Measurements from ENCODE around the gene P4HB.

Gene P4HB

GRCh38 chr17:81807210-81807719, 53.1 kb downstream of the P4HB start:
- no peak for DNase-seq

DNA sequence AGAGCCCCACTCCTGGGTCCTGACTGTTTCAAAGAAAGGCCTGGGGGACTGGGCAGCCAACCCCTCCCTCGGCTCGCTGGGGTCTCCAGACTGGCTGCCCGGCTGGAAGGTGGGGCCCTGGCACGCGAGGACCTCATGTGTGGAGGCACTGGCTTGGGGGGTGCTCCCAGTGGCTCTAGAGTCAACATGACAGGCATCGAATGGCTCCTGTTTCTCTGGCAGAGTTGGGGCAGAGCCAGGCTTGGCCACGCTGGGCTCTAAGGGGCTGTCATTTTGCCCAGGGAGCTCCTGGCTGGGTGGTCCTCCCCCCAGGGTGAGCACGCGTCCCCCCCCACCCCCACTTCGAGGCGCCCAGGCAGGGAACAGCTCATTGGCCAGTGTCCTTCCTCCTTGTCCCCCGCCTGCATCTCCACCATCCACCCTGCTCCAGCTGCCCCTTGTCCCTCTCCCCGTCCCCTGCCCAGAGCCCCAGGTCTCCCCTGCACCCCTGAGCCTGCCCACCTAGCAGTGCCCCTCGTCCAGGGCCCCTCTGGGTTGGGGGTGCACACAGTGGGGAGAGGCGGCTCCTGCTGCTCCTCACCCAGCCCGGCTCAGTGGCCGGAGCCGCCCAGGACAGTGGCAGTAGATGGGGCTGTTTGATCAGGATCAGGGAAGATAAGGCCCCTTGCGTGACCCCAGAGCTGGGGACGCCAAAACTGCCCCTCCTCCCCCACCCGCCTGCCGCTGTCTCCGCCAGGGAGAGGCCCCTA, 53.7 kb downstream of the P4HB start:
- DNase-seq, result no peak

DNA sequence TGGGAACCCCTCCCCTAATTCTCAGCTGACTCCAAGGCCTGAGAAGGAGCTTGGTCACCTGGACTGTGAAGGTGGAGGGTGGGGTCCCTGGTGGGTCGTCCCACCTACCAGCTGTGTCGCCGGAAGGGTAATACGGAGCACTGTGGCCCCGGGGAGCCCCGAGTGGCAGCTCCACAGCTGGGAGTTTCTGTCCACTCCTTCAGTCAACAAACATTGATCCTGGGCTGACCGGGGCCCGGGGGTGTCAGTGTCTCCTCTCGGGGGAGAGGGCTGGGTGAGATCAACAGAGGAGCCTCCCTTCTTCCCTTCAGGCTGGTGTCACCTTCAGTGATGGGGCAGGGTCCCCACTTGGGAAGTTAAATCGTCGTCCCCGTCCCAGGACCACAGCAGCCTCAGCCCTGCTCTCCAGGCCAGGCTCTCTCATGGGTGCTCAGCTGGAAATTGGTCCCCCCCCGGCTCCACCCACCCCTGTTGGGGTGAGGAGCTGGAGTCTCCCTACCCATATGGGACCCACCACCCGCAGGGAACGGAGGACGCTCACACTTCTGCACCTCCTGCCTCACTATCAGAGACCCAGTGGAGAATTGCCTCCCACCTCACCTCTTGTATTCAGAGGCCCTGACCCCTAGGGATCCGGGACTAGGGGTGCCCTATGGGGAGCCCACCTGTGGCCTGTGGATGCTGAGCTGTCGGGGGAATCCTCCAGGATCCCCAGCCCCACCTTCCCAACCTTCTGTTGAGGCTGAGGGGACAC, 54.5 kb downstream of the P4HB start:
- no peak for DNase-seq

DNA sequence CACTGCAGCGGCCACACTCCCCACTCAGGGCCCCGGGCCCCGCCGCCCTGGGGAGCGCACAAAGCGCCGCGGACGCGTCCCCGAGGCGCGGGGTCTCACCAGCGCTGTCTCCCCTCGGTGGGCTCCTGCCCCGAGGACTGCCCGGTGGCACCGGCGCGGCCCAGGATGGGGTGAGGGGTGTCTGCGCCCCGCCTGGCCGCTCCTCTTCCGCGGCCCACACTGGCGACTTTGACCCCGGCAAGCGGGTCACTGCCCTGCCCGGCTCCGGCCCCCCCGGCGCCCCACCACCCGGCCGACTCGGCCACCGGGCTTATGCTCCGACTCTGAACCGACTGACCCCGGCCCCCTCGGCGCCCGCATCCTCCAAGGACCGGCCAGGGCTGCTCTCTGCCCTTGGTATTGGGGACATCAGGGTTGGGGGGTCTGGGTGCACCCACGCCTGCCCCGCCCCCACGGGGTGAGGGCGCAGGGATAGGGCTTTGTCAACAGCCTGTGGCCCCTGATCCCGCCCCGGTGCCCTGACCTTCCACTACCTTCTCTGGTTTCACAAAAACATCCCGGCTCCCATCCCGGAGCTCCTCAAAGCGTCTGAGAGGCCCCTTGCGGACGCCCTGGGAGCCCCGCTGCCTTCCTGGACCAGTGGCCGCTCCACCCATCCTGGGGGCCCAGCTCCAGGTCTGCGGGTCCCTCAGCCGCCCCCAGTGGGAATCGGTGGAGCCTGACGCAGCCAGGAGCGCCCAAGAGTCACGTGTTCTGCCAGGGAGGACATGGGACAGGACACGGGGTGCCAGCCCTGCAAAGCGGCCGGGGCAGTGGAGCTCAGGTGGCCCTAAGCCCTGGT, 55.6 kb downstream of the P4HB start:
- DNase-seq, result no peak

GRCh38 chr17:81803728-81804558, 56.4 kb downstream of the P4HB start, which contains the start of gene GCGR:
TSS of gene GCGR (plus strand) at chr17:81804150. CDS start at chr17:81809019, 4,869 bp downstream.
- DNase-seq, result no peak

DNA sequence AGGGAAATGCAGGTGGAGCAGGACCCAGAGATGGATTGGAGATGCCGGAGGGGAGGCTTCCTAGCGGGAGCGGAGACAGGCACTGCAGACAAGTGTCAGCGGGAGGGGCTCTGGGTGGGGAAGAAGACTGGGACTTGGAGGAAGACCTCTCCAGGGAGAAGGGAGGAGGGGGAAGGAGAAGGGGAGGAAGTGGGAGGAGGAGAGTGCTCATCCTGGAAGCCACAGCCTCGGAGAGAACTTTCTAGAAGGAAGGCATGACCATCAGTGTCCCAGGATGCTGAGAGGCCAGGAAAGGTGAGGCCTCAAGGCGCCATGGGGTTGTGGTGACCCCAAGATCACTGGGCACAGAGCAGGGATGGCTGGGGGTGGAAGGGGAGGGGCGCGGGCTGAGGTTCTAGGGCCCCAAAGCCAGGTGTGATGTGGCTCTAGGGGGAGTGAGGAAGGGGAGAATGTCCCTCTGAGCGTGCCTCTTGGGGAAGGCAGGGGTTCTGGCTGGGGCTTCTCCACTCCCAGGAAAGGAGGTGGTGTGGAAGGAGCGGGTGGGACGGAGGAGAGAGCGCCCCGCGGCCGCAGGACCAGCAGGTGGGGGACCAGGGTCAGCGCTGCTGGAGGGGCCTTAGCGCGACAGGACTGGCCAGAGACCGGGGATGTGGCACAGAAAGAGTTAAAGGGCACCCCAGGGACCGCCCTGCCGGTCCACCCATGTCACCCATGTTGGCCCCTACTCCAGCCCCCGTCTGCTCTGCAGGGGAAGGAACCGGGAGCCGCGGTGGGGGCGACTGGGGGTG, 57.3 kb downstream of the P4HB start:
- DNase-seq, result no peak

DNA sequence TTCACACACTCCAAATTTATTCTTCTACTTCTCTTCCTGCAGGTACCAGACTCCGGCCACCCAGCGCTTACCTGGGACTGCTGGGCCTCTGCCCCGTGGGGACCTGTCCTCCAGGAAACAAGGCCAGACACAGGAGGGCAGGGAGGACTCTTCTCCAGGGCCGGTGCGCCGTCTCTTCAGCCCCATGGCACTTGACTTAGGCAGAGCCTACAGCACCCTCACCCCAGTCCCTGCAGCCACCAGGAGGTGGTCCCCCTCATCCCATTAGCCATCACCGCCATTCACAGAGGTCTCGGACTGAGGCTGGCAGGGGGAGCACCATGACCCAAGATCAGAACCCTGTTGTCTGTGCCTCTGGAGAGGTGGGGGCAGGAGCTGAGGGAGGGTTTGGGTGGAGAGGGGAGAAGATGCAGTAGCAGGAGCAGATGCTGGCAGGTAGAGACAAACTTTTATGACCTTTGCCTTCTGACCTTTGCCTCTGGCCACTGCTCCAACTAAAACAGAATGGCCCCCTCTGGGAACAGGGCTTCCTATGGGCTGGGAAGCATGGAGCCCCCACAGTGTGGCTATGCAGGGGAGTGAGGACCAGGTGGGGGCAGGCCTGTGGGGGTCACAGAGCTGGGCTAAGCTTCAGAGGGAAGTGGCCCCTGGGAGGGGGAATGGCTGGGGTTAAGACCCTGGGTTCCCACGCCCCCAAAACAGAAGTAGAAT, 58.1 kb downstream of the P4HB start:
- DNase-seq, result no peak

- DNase-seq, result no peak
Measured at GRCh38 chr17:81801327-81801726, 59.0 kb downstream of the P4HB start.

- no peak for DNase-seq
Measured at GRCh38 chr17:81794509-81794908, 65.8 kb downstream of the P4HB start.

- no peak for DNase-seq
Measured at GRCh38 chr17:81794074-81794476, 66.3 kb downstream of the P4HB start.

Data from NCI-H510A (cell line).